HepG2 (cell line): ENCODE data around the gene C20orf144. TPM values are rescaled to one million over a fixed set of nuclear protein-coding genes. Genes with fewer than 3 reads are reported as not detected.

Source experiments
- CHCHD3 ChIP-seq: sonication (generic); formaldehyde crosslinking; IDR thresholded peaks from 2 replicates; pipeline ENCODE4 v1.8.0; 2022; ENCODE audit warnings: mild to moderate bottlenecking, missing genetic modification reagents, moderate library complexity
- FOXO1 ChIP-seq: sonication (generic); formaldehyde crosslinking; IDR thresholded peaks from 2 replicates; pipeline ENCODE4 v1.4.0; 2020; ENCODE audit warnings: missing genetic modification reagents
- GATAD2A ChIP-seq: IDR thresholded peaks from 2 replicates; pipeline ENCODE4 v1.6.1; 2016
- GPN1 ChIP-seq: sonication (generic); formaldehyde crosslinking; IDR thresholded peaks from 2 replicates; pipeline ENCODE4 v1.5.1; 2020; ENCODE audit warnings: missing genetic modification reagents, borderline replicate concordance
- GTF2F1 ChIP-seq: fragments of 150-350 bp; IDR thresholded peaks from 2 replicates; pipeline ENCODE4 v1.6.1; 2014; ENCODE audit warnings: low read length
- ISL2 ChIP-seq: sonication (generic); formaldehyde crosslinking; IDR thresholded peaks from 2 replicates; pipeline ENCODE4 v1.5.0; 2020; ENCODE audit warnings: missing genetic modification reagents
- PHF8 ChIP-seq: sonication (generic); formaldehyde crosslinking; IDR thresholded peaks from 2 replicates; pipeline ENCODE4 v1.5.0; 2020; ENCODE audit warnings: missing genetic modification reagents
- SOX6 ChIP-seq, 2 experiments: fragments of 450-650 bp in 1 of 2; sonication (generic) in 1 of 2; formaldehyde crosslinking in 1 of 2; IDR thresholded peaks; 2 replicates each; pipeline versions ENCODE4 v1.4.0 to v1.6.1; 2017 to 2020; ENCODE audit warnings: antibody characterized with exemption in 1 of 2, mild to moderate bottlenecking in 1 of 2, missing genetic modification reagents in 1 of 2
- STAT5B ChIP-seq: sonication (generic); formaldehyde crosslinking; IDR thresholded peaks from 2 replicates; pipeline ENCODE4 v1.4.0; 2020; ENCODE audit warnings: missing genetic modification reagents
- STAT6 ChIP-seq: sonication (generic); formaldehyde crosslinking; IDR thresholded peaks from 2 replicates; pipeline ENCODE4 v1.4.0; 2020; ENCODE audit warnings: missing genetic modification reagents, mild to moderate bottlenecking, borderline replicate concordance
- ZMYM4 ChIP-seq: sonication (generic); formaldehyde crosslinking; IDR thresholded peaks from 2 replicates; pipeline ENCODE4 v1.8.1; 2023; ENCODE audit warnings: mild to moderate bottlenecking, missing genetic modification reagents
- ZNF101 ChIP-seq: sonication (generic); formaldehyde crosslinking; IDR thresholded peaks from 2 replicates; pipeline ENCODE4 v1.4.0; 2020; ENCODE audit warnings: mild to moderate bottlenecking, low read depth, missing genetic modification reagents, borderline replicate concordance
- ZNF30 ChIP-seq: sonication (generic); formaldehyde crosslinking; IDR thresholded peaks from 2 replicates; pipeline ENCODE4 v1.5.0; 2020; ENCODE audit warnings: mild to moderate bottlenecking, missing genetic modification reagents
- ZNF460 ChIP-seq: sonication (generic); formaldehyde crosslinking; IDR thresholded peaks from 2 replicates; pipeline ENCODE4 v1.5.1; 2020; ENCODE audit warnings: missing genetic modification reagents, mild to moderate bottlenecking, borderline replicate concordance
- ZNF574 ChIP-seq: sonication (generic); formaldehyde crosslinking; IDR thresholded peaks from 2 replicates; pipeline ENCODE4 v1.4.0; 2020; ENCODE audit warnings: missing genetic modification reagents
- ZNF607 ChIP-seq: sonication (generic); formaldehyde crosslinking; IDR thresholded peaks from 2 replicates; pipeline ENCODE4 v1.5.1; 2020; ENCODE audit warnings: missing genetic modification reagents, mild to moderate bottlenecking, borderline replicate concordance
- ZNF776 ChIP-seq: sonication (generic); formaldehyde crosslinking; IDR thresholded peaks from 2 replicates; pipeline ENCODE4 v1.4.0; 2020; ENCODE audit warnings: mild to moderate bottlenecking, missing genetic modification reagents
- ZSCAN9 ChIP-seq: IDR thresholded peaks from 2 replicates; pipeline ENCODE4 v1.6.1; 2016; ENCODE audit warnings: borderline replicate concordance
- polyA plus RNA-seq, 8 experiments: library from polyadenylated mRNA; depleted of rRNA in 3 of 8; stranded (reverse) in 7 of 8; unstranded in 1 of 8; fragments of >200 nt; fragmentation: Illumina TruSeq in 4 of 8; extraction: Trizol in 4 of 8; gene quantifications; 2 replicates each; pipeline versions ENCODE4 v1.2.1 to v1.2.3, GENCODE V29; 2011 to 2016; ENCODE audit warnings: low read depth in 4 of 8, missing spikeins in 1 of 8, mixed read lengths in 1 of 8; ENCODE audit not compliant: insufficient read depth in 1 of 8
- total RNA-seq, 5 experiments: library from RNA; depleted of rRNA; stranded (reverse); fragments of >200 nt; fragmentation: Illumina TruSeq; extraction: Trizol; gene quantifications; 2 replicates each; pipeline ENCODE4 v1.2.3, GENCODE V29; 2016; ENCODE audit warnings: low read depth in 1 of 5
- TF ChIP-seq, protein P1 (sequence below): IDR thresholded peaks from 2 replicates; pipeline ENCODE4 v1.6.1; 2016
- TF ChIP-seq, protein P2 (sequence below): IDR thresholded peaks from 2 replicates; pipeline ENCODE4 v1.6.1; 2016; ENCODE audit warnings: missing compliant biosample characterization, missing genetic modification reagents, borderline replicate concordance
- TF ChIP-seq, protein P3 (sequence below): sonication (generic); formaldehyde crosslinking; IDR thresholded peaks from 2 replicates; pipeline ENCODE4 v1.4.0; 2020; ENCODE audit warnings: missing genetic modification reagents

Gene C20orf144
- total and polyA plus RNA-seq, 2 of the 13 experiments (the other 11 are each of a cell fraction or from before 2014, with no cell fraction given) = 0.09 to 0.16 TPM

DNA sequence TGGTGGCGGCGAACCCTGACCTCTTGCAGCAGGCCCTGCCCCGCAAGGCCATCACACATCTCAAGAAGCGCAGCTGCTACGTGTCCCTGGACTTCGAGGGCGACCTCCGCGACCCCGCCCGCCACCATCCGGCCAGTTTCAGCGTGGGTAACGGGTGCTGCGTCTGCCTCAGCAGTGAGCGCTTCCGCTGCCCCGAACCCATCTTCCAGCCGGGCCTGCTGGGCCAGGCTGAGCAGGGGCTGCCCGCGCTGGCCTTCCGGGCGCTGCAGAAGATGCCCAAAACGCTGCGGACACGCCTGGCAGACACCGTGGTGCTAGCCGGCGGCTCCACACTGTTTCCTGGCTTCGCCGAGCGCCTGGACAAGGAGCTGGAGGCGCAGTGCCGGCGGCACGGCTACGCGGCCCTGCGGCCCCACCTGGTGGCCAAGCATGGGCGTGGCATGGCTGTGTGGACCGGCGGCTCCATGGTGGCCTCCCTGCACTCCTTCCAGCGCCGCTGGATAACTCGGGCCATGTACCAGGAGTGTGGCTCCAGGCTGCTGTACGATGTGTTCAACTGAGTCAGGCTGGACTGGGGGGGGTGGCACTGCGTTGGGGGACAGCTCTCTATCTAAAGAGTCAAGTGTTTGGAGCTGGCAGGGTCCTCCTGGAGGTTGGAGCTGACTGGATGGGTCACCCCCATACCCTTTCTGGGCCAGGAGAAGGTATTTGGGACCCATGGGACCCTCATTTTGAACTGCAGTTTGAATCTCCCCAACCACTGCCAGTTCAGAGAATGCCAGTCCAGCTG is 5.7 kb downstream of the C20orf144 start (continued):
- TF ChIP-seq ZNF574 = no peak
- TF ChIP-seq STAT6 (CRISPR knock-in tag) = no peak
- TF ChIP-seq ZNF460 (CRISPR knock-in tag) = no peak
- TF ChIP-seq ISL2 (CRISPR knock-in tag) = no peak
- TF ChIP-seq GPN1 = no peak
- 0 out of 2 replicates have a peak, but pooled peaks have one; percentile 49 for TF ChIP-seq ZNF607 (CRISPR knock-in tag)
- peak; percentile 76 for TF ChIP-seq ZMYM4 (CRISPR knock-in tag)
- no peak for TF ChIP-seq ZNF101
- TF ChIP-seq, protein P1, sequence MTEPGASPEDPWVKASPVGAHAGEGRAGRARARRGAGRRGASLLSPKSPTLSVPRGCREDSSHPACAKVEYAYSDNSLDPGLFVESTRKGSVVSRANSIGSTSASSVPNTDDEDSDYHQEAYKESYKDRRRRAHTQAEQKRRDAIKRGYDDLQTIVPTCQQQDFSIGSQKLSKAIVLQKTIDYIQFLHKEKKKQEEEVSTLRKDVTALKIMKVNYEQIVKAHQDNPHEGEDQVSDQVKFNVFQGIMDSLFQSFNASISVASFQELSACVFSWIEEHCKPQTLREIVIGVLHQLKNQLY (CRISPR knock-in tag) = no peak
- no peak for TF ChIP-seq GTF2F1
- no peak for TF ChIP-seq ZSCAN9 (CRISPR knock-in tag)
- TF ChIP-seq, protein P2, sequence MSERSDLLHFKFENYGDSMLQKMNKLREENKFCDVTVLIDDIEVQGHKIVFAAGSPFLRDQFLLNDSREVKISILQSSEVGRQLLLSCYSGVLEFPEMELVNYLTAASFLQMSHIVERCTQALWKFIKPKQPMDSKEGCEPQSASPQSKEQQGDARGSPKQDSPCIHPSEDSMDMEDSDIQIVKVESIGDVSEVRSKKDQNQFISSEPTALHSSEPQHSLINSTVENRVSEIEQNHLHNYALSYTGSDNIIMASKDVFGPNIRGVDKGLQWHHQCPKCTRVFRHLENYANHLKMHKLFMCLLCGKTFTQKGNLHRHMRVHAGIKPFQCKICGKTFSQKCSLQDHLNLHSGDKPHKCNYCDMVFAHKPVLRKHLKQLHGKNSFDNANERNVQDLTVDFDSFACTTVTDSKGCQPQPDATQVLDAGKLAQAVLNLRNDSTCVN (CRISPR knock-in tag) = no peak
- TF ChIP-seq CHCHD3 (CRISPR knock-in tag) = 0 out of 2 replicates have a peak, but pooled peaks have one; percentile 59
- TF ChIP-seq FOXO1 = peak; percentile 19; the same call in 1 of the 2 replicates
- peak; percentile 42; the same call in 1 of the 2 replicates for TF ChIP-seq PHF8 (CRISPR knock-in tag)
- TF ChIP-seq STAT5B (CRISPR knock-in tag) = no peak
- TF ChIP-seq, protein P3, sequence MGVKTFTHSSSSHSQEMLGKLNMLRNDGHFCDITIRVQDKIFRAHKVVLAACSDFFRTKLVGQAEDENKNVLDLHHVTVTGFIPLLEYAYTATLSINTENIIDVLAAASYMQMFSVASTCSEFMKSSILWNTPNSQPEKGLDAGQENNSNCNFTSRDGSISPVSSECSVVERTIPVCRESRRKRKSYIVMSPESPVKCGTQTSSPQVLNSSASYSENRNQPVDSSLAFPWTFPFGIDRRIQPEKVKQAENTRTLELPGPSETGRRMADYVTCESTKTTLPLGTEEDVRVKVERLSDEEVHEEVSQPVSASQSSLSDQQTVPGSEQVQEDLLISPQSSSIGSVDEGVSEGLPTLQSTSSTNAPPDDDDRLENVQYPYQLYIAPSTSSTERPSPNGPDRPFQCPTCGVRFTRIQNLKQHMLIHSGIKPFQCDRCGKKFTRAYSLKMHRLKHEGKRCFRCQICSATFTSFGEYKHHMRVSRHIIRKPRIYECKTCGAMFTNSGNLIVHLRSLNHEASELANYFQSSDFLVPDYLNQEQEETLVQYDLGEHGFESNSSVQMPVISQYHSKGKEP (CRISPR knock-in tag) = no peak
- no peak for TF ChIP-seq ZNF30 (CRISPR knock-in tag)
- no peak for TF ChIP-seq GATAD2A
- TF ChIP-seq SOX6 (IDR thresholded peaks at IDR 0.05) = no peak
- TF ChIP-seq SOX6 (CRISPR knock-in tag; IDR thresholded peaks at IDR 0.05) = no peak
- TF ChIP-seq ZNF776 (CRISPR knock-in tag) = no peak; the same call in 1 of the 2 replicates
